OCI-LY1 (cell line): ENCODE data around the gene ALDOB.

Experiments
- EZH2 ChIP-seq: fragments of 200-600 bp; sonication (generic), shearing (Covaris generic); IDR thresholded peaks from 2 replicates; pipeline ENCODE4 v1.8.0; 2017; ENCODE audit warnings: borderline replicate concordance, mixed run types, mild to moderate bottlenecking, antibody characterized with exemption, low read length, moderate library complexity, mixed read lengths
- TF ChIP-seq, protein P1 (sequence below): fragments of 200-600 bp; sonication (generic), shearing (Covaris generic); IDR thresholded peaks from 2 replicates; pipeline ENCODE4 v1.5.1; 2017; ENCODE audit warnings: mild to moderate bottlenecking, antibody characterized with exemption, low read length, moderate library complexity, mixed read lengths

DNA sequence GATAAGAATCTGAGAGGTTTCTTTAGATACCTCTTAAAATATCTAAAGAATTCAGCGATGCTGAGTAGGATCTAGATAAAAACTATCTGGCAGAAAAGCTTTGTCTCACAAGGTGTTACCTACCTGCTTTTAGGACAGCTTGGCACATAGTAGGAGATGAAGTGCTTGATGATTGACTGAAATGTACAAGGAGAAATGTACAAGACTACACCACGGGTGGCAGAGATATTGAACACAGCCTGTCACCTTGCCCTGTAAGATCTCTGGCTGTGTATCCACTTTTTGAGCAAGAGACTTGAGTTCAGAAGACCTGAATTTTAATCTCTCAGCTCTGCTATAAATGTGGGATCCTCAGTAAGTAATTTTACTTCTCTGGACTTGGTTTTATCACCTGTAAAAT lies 15.7 kb downstream of the ALDOB start:
- TF ChIP-seq, protein P1, sequence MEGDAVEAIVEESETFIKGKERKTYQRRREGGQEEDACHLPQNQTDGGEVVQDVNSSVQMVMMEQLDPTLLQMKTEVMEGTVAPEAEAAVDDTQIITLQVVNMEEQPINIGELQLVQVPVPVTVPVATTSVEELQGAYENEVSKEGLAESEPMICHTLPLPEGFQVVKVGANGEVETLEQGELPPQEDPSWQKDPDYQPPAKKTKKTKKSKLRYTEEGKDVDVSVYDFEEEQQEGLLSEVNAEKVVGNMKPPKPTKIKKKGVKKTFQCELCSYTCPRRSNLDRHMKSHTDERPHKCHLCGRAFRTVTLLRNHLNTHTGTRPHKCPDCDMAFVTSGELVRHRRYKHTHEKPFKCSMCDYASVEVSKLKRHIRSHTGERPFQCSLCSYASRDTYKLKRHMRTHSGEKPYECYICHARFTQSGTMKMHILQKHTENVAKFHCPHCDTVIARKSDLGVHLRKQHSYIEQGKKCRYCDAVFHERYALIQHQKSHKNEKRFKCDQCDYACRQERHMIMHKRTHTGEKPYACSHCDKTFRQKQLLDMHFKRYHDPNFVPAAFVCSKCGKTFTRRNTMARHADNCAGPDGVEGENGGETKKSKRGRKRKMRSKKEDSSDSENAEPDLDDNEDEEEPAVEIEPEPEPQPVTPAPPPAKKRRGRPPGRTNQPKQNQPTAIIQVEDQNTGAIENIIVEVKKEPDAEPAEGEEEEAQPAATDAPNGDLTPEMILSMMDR: no peak
- TF ChIP-seq EZH2: no peak
